ENCODE results near the gene LINGO4.

Gene LINGO4

DNA sequence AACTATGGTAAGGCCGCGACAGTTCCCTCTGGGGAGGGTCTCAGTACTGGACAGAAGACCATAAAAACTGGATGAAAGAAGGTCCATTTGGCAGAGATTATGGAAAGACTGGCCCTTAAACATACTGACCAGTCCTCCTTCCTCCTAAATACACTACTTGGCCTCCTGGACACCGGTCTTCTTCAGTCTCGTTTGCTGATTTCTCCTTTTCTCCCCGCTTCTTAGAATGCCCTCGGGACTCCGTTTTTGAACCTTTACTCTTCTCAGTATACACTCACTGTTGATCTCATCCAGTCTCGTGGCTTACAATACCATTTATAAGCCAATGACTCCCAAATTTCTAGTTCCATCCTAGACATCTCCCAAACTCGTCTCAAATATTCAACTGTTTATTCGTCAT lies 41.2 kb downstream of the LINGO4 start:
- peaks cover 17% of the 10 kb centered on the region for H3K4me1 Mint-ChIP-seq (ENCODE audit: low read depth)
- H3K27me3 Mint-ChIP-seq, result no peaks in the 10 kb centered on the region
- H3K4me3 Mint-ChIP-seq, result peak overlapping the region; percentile 94
- peaks cover 2% of the 10 kb centered on the region for H3K36me3 Mint-ChIP-seq
- peak overlapping the region; percentile 97 for H3K27ac Mint-ChIP-seq
- no peaks in the 10 kb centered on the region for H3K9me3 Mint-ChIP-seq (ENCODE audit: low read depth)

DNA sequence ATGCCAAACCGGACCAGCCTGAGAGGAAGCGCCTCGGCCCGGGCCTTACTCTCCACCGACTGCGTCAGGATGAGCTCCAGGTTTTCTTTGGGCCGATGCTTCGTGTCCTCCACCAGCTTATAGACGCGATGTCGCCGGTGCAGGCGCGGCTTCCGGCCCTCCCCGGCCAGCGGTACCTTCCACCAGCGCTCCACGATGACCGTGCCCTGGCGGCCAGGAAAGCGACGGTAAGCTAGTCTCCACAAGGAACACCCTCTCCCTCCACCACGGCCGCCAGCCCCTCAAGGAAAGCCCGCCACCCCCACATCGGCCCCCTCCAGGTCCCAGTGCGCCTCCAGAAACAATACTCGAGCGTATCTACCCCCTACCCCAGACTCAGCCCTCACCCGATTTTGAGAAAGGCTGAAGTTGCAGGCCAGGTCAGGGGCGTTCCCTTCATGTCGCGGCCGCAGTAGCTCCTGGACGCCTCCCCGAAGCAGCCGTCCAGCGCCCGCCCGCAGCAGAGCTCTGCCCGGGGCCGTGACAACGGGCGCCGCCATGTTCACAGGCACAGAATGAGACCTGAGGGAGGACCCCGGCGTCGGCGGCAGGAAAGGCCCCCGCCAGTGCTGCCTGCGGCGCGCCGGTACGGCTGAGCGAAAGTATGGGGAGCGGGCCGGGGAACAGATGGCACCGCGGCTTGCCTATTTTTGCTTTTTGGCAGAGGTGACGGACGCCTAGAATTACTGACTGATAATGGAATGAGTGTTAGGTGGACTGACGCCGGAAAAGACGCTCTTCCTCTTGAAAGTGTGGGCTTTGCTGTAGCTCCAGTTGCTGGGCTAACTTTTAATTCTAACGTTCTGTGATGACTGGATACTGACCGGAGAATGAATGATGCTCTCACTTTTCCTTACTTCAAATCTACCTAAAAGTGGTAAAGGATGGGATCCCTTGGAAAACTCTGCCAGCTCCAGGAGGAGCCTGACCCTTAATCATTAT lies 42.0 kb downstream of the LINGO4 start, which contains the start of gene MRPL9:
Gene MRPL9, minus strand, starts transcription at position 556 of the 981 bp plus-strand sequence. Its CDS starts 17 bp downstream, at position 539.
- H3K9me3 Mint-ChIP-seq (ENCODE audit: low read depth), result no peaks in the 10 kb centered on the region
- H3K27me3 Mint-ChIP-seq, result no peaks in the 10 kb centered on the region
- H3K27ac Mint-ChIP-seq, result peak within 1 kb of the TSS; percentile 97
- peaks cover 17% of the 10 kb centered on the region for H3K4me1 Mint-ChIP-seq (ENCODE audit: low read depth)
- H3K36me3 Mint-ChIP-seq, result peaks cover 2% of the 10 kb centered on the region
- H3K4me3 Mint-ChIP-seq, result peak within 1 kb of the TSS; percentile 94

DNA sequence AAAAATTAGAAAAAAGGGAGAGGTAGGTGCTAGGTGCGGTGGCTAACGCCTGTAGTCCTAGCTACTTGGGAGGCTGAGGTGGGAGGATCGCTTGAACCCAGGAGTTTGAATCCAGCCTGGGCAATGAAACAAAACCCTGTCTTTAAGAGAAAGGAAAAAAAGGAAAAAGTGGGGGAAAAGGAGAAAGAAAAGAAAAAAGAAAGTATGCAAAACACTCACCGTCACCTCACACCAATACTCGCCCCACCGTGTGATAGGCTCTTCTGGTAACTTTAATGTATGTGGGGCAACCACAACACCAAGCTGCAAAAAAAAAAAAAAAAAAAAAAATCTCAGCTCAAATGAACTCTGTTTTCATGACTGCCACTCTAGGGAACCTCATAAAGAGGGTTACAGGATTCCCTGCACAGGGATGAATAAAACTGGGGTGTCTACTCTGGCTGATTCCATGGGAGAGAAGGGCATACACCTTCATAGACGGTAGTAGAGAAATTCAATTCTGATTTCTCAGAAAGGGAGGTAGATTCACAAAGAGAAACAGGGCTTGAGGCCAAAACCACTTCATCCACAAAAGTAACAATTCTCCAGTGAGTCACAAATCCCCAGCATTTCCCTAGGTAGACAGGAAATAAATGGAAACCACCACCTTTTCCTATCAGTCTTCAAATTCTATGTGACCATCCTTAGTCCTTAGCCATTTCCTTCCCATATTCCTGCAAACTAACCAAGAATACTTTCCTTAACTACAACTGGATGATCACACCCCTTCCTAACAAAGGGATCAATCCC lies 44.4 kb downstream of the LINGO4 start:
- no peak overlapping the region for H3K27ac Mint-ChIP-seq
- H3K4me3 Mint-ChIP-seq, result peak overlapping the region; percentile 51
- no peaks in the 10 kb centered on the region for H3K9me3 Mint-ChIP-seq (ENCODE audit: low read depth)
- no peaks in the 10 kb centered on the region for H3K27me3 Mint-ChIP-seq
- H3K4me1 Mint-ChIP-seq (ENCODE audit: low read depth), result peaks cover 21% of the 10 kb centered on the region
- H3K36me3 Mint-ChIP-seq, result peaks cover 4% of the 10 kb centered on the region

GRCh38 chr1:151759241-151759640 lies 46.0 kb downstream of the LINGO4 start:
- no peaks in the 10 kb centered on the region for H3K9me3 Mint-ChIP-seq (ENCODE audit: low read depth)
- no peaks in the 10 kb centered on the region for H3K27me3 Mint-ChIP-seq
- no peak overlapping the region for H3K27ac Mint-ChIP-seq
- peaks cover 4% of the 10 kb centered on the region for H3K36me3 Mint-ChIP-seq
- H3K4me3 Mint-ChIP-seq, result no peak overlapping the region
- peaks cover 18% of the 10 kb centered on the region for H3K4me1 Mint-ChIP-seq (ENCODE audit: low read depth)

GRCh38 chr1:151756291-151756690 lies 48.9 kb downstream of the LINGO4 start:
- H3K36me3 Mint-ChIP-seq, result peaks cover 4% of the 10 kb centered on the region
- H3K4me1 Mint-ChIP-seq (ENCODE audit: low read depth), result peaks cover 4% of the 10 kb centered on the region
- H3K27me3 Mint-ChIP-seq, result peaks cover 3% of the 10 kb centered on the region
- no peak overlapping the region for H3K4me3 Mint-ChIP-seq
- H3K27ac Mint-ChIP-seq, result peak overlapping the region; percentile 58
- no peaks in the 10 kb centered on the region for H3K9me3 Mint-ChIP-seq (ENCODE audit: low read depth)
